GM12873 (cell line): ENCODE measurements around the gene GALNS.

Source experiments
- CTCF ChIP-seq: IDR thresholded peaks from 2 replicates; pipeline ENCODE4 v1.5.1; 2012; ENCODE audit warnings: low read depth, mild to moderate bottlenecking, moderate library complexity, low read length, control low read depth; ENCODE audit not compliant: insufficient read depth; ENCODE audit errors: missing control alignments

GALNS gene

GRCh38 chr16:88855176-88855575 is 1.6 kb downstream of the GALNS start:
- TF ChIP-seq CTCF = no peak

DNA sequence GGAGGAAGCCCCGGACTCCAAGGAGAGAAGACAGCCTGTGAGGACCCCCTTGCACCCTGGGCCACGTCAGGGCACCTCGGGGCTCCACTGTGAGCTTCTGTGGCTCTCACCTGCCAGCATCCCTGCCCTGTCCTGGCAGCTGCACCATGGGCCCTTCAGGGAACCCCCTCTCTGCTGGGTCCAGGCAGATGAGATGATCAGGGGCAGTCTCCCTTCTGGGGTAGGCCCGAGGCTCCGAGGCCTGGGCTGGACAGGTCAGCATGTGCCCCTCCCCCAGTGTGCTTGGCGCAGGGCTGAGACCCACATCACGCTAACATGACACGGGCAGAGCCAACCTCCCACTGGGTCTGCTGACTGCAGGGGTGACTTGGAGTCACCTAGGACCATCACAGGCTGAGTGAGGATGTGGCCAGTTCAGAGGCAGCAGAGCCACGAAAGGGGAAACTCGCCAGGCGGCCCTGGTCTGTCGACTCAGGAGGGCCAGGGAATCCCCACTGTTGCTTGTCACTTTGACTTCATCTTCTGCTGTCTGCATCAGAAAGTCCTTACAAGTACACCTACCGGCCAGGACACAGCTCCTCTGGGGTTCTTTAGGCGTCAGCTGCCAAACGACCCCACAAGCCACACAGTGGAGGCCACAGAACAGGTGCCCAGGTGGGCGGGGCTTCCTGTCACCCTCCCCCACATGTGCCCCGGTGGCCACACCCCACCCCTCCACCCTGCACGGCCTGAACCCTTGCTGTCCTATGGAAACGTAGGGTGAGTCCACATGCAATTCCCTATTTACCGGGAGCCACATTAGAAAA is 2.2 kb downstream of the GALNS start:
- no peak for TF ChIP-seq CTCF

GRCh38 chr16:88853325-88853941 is 3.3 kb downstream of the GALNS start:
- no peak for TF ChIP-seq CTCF

- TF ChIP-seq CTCF = no peak
Observed at GRCh38 chr16:88851616-88852015, 5.1 kb downstream of the GALNS start.

DNA sequence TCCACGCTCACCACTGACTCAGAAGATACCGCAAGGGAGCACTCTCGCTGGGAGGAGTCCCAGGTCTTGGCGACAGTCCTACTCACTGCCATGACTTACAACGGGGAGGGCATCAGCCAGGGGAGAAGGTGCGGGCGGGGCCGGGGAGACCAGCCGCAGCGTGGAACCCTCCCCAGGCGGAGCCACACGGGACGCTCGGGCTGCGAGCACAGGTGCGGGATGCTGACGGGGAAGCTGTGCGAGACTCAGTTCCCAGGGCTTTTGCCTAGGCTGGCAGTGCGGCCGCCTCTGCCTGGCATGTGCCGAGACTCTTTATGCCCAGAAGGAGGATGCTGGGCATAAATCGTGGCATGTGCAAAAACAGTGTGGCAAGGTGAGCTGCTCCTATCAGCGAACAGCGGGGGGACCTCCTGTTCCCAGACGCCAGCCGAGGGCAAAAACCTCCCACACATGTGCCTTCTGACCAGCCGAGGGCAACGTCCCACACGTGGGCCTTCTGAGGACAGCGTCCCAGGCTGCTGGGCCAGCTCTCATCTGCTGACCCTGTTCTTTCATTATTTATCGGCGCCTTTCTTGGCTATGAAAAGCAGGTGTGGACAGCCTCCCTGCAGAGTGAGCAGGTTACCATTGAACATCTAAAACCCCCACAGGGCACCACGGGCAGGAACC is 6.1 kb downstream of the GALNS start:
- no peak for TF ChIP-seq CTCF

DNA sequence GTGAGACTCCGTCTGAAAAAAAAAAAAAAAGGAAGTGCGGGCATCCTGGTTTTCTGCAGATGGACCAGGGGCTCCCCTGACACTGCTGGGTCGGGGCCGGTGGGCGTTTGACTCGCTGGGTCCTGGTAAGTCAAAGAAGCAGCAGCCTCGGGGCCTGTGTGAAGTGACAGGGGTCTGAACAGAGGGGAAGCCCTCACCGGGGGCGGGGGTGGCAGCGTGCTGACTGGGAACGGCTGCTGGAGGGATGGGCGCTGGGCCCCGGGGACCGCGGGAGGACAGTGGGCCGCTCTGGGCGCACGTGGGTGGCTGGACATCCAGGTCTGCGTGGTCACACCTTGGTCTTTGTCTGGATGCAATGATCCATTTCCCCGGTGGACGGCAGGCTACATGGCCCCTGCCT is 8.2 kb downstream of the GALNS start:
- TF ChIP-seq CTCF = no peak

DNA sequence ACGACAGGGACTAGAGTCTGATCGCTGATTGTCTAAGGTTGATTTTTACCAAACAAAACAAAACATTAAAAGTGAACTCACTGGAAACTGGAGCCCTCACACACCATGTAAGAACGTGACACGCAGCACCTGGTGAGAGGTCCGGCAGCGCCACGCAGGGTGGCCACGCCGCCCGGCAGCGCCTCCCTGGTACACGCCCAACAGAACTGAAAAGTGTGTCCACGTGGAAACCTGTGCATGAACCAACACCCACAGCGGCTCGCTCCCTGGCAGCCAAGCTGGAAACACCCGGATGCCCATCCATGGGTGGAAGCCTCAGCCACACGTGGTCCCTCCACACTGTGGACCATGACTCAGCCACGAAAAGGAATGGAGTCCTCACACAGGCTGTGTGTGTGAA is 9.1 kb downstream of the GALNS start:
- TF ChIP-seq CTCF = no peak
